Thyroid gland (tissue), 4 donors: ENCODE measurements around the gene SRSF8. TPM values are rescaled to one million over a fixed set of nuclear protein-coding genes. Genes with fewer than 3 reads are reported as not detected.
A peak's percentile ranks its signal among the peaks of the same experiment; 100 is the strongest.
"Not testable (repeated sequence)": the region's sequence is repeated elsewhere in the genome, so short reads cannot be mapped to it uniquely, and the experiment has no call there.

Source experiments
- DNase-seq, 2 donors: peaks; one replicate each; pipeline ENCODE4 v3.0.0-alpha.2; 2019
- H3K27ac ChIP-seq, 3 donors: fragments of 200-600 bp; sonication (generic); 1 replicate in 2 of 3; 2 replicates in 1 of 3; pipeline ENCODE4 v1.5.1; 2016 to 2019; ENCODE audit warnings: mild to moderate bottlenecking in 1 of 3, moderate library complexity in 1 of 3
- H3K27me3 ChIP-seq: fragments of 200-600 bp; sonication (generic); one replicate; pipeline ENCODE4 v1.5.1; 2019
- H3K36me3 ChIP-seq, 2 donors: fragments of 200-600 bp; sonication (generic); one replicate each; pipeline ENCODE4 v1.5.1; 2016 to 2019
- H3K4me1 ChIP-seq, 2 donors: fragments of 200-600 bp; sonication (generic); one replicate each; pipeline ENCODE4 v1.5.1; 2017 to 2019
- H3K4me3 ChIP-seq, 3 donors: fragments of 200-600 bp; sonication (generic); replicated peaks in 1 of 3; 1 replicate in 2 of 3; 2 replicates in 1 of 3; pipeline ENCODE4 v1.5.1; 2016; ENCODE audit warnings: mild to moderate bottlenecking in 1 of 3
- H3K9me3 ChIP-seq: fragments of 200-600 bp; sonication (generic); one replicate; pipeline ENCODE4 v1.5.1; 2017
- POLR2A ChIP-seq, 2 donors: fragments of 450-650 bp; IDR thresholded peaks; one replicate each; pipeline ENCODE4 v1.6.1; 2017; ENCODE audit warnings: antibody characterized with exemption in 2 of 2, mild to moderate bottlenecking in 2 of 2, moderate library complexity in 1 of 2
- WGBS, 2 donors: methylation state at CpG; one replicate each; pipeline ENCODE4 v1.1.5; 2017; 5-methylcytosine and 5-hydroxymethylcytosine counted together
- intact Hi-C: fragments of 100-400 bp; cut with DNase I; formaldehyde crosslinking; loops from one replicate; pipeline ENCODE4 v1.15.1; 2023
- total RNA-seq, 4 donors: library from RNA; depleted of rRNA; stranded (reverse); fragments of >200 nt; gene quantifications; one replicate each; pipeline ENCODE4 v1.2.3, GENCODE V29; 2016
- TF ChIP-seq, protein P1 (sequence below), 6 experiments: fragments of 200-600 bp in 3 of 6; fragments of 450-650 bp in 3 of 6; sonication (generic) in 3 of 6; IDR thresholded peaks; one replicate each; pipeline ENCODE4 v1.5.1; 2016 to 2019; ENCODE audit warnings: antibody characterized with exemption in 6 of 6, mild to moderate bottlenecking in 2 of 6, inconsistent platforms in 1 of 6, moderate library complexity in 1 of 6

SRSF8 gene, protein sequence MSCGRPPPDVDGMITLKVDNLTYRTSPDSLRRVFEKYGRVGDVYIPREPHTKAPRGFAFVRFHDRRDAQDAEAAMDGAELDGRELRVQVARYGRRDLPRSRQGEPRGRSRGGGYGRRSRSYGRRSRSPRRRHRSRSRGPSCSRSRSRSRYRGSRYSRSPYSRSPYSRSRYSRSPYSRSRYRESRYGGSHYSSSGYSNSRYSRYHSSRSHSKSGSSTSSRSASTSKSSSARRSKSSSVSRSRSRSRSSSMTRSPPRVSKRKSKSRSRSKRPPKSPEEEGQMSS
- 10 to 100 TPM; 42.9 to 53.5 (median 51.8) TPM for total RNA-seq

DNA sequence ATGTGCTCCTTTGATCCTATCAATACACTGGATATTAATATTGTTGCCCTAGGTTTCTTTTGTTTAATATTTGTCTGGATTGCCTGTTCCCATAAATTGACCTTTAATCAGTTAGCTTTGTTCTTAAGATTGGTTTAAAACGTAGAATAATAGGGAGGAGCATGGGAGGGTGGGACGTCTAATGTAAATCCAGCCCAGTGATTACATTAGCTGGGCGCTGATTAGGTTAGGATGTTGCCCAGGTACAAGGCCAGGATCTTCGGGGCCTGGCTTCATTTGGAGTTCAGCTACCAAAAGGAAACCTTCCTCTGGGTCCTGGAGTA is at the start of gene SRSF8:
SRSF8 (plus strand) TSS at position 204 of the 323 bp plus-strand sequence. CDS start 308 bp downstream, outside the sequence.
- no peaks in the 10 kb centered on the region for H3K36me3 ChIP-seq
- intact Hi-C loops: no loop called here
- DNase-seq: no peak
- 0 to 2% methylated on average over 4 of the region's 4 CpGs for WGBS, 2 donors
- no peaks in the 10 kb centered on the region for H3K9me3 ChIP-seq
- H3K27me3 ChIP-seq: no peaks in the 10 kb centered on the region
- H3K4me3 ChIP-seq: peak within 1 kb of the TSS; percentile 80 to 90 (median 86)
- H3K4me1 ChIP-seq: peaks cover 9 to 13% of the 10 kb centered on the region in 2 donors
- TF ChIP-seq POLR2A (IDR thresholded peaks at IDR 0.05): no peak
- TF ChIP-seq, protein P1, sequence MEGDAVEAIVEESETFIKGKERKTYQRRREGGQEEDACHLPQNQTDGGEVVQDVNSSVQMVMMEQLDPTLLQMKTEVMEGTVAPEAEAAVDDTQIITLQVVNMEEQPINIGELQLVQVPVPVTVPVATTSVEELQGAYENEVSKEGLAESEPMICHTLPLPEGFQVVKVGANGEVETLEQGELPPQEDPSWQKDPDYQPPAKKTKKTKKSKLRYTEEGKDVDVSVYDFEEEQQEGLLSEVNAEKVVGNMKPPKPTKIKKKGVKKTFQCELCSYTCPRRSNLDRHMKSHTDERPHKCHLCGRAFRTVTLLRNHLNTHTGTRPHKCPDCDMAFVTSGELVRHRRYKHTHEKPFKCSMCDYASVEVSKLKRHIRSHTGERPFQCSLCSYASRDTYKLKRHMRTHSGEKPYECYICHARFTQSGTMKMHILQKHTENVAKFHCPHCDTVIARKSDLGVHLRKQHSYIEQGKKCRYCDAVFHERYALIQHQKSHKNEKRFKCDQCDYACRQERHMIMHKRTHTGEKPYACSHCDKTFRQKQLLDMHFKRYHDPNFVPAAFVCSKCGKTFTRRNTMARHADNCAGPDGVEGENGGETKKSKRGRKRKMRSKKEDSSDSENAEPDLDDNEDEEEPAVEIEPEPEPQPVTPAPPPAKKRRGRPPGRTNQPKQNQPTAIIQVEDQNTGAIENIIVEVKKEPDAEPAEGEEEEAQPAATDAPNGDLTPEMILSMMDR (IDR thresholded peaks at IDR 0.05): no peak
- peak within 1 kb of the TSS; percentile 98 to 99 (median 99) for H3K27ac ChIP-seq

- H3K27me3 ChIP-seq, H3K36me3 ChIP-seq, H3K9me3 ChIP-seq, H3K4me1 ChIP-seq, H3K4me3 ChIP-seq, DNase-seq, intact Hi-C loops, H3K27ac ChIP-seq: not testable (repeated sequence)
- 87 to 89% methylated on average over 5 of the region's 5 CpGs for WGBS, 2 donors
Measured at GRCh38 chr11:95021468-95021867, 45.3 kb upstream of the SRSF8 start.

- H3K27me3 ChIP-seq: no peaks in the 10 kb centered on the region
- intact Hi-C loops: no loop called here
- no peak for TF ChIP-seq POLR2A (IDR thresholded peaks at IDR 0.05)
- TF ChIP-seq, protein P1 (IDR thresholded peaks at IDR 0.05): no peak
- no peaks in the 10 kb centered on the region for H3K36me3 ChIP-seq
- no peak within 1 kb of the TSS for H3K4me3 ChIP-seq
- H3K27ac ChIP-seq: no peak within 1 kb of the TSS
- H3K9me3 ChIP-seq: no peaks in the 10 kb centered on the region
- no peak for DNase-seq
- 92 to 96% methylated on average over 1 of the region's 1 CpG for WGBS, 2 donors
- no peaks in the 10 kb centered on the region for H3K4me1 ChIP-seq
Measured at GRCh38 chr11:95024958-95025357, 41.8 kb upstream of the SRSF8 start, which contains the start of gene KDM4E. KDM4E (plus strand) TSS chr11:95025258; CDS start chr11:95025558, 300 bp downstream.

DNA sequence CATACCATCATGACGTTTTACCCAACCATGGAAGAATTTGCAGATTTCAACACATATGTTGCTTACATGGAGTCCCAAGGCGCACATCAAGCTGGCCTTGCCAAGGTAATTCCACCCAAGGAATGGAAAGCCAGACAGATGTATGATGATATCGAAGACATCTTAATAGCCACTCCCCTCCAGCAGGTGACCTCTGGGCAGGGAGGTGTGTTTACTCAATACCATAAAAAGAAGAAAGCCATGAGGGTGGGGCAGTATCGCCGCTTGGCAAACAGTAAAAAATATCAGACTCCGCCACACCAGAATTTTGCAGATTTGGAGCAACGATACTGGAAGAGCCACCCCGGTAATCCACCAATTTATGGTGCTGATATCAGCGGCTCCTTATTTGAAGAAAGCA is 41.1 kb upstream of the SRSF8 start:
- H3K4me1 ChIP-seq, H3K9me3 ChIP-seq, H3K36me3 ChIP-seq, intact Hi-C loops, H3K4me3 ChIP-seq, H3K27me3 ChIP-seq, H3K27ac ChIP-seq, DNase-seq: not testable (repeated sequence)
- WGBS, 2 donors: 95% methylated on average over 8 of the region's 9 CpGs

- H3K27me3 ChIP-seq: no peaks in the 10 kb centered on the region
- no peak for DNase-seq
- WGBS, 2 donors: 91 to 92% methylated on average over 3 of the region's 3 CpGs
- H3K9me3 ChIP-seq: no peaks in the 10 kb centered on the region
- no peaks in the 10 kb centered on the region for H3K4me1 ChIP-seq
- no peak overlapping the region for H3K4me3 ChIP-seq
- TF ChIP-seq, protein P1 (IDR thresholded peaks at IDR 0.05): no peak
- TF ChIP-seq POLR2A (IDR thresholded peaks at IDR 0.05): no peak
- intact Hi-C loops: no loop called here
- no peaks in the 10 kb centered on the region for H3K36me3 ChIP-seq
- H3K27ac ChIP-seq: no peak overlapping the region
Measured at GRCh38 chr11:95028357-95028756, 38.4 kb upstream of the SRSF8 start.

DNA sequence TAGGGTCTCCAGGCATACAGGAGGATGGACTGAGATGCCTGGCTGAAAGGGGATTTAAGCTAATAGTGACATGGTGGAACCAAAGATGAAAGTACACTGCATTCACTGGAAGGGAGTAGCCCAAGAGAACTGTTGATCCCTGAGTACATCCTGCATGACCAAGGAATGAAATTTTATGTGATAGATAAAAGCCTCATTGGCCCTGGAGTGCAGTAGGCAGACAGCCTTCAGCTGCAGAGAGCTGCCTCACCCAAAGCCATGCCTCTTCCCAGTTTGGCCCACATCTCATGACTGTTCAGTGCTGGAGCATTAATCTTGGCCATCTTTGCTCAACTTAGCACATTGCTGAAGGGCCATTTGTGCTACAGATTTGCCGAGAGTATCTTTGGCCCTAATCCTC is 33.7 kb upstream of the SRSF8 start:
- Histone ChIP-seq H3K27me3 (peaks cover 6% of the 10 kb centered on the region), H3K36me3 (no peaks in the 10 kb centered on the region), H3K4me1 (no peaks in the 10 kb centered on the region), H3K9me3 (no peaks in the 10 kb centered on the region), H3K27ac (no peak overlapping the region), H3K4me3 (no peak overlapping the region)
- intact Hi-C loops: no loop called here
- WGBS, 2 donors: 89 to 94% methylated on average over 1 of the region's 1 CpG
- no peak for DNase-seq
- TF ChIP-seq POLR2A (IDR thresholded peaks at IDR 0.05): no peak
- TF ChIP-seq, protein P1 (IDR thresholded peaks at IDR 0.05): no peak
